ENCODE results near the gene TNS1.

DNA sequence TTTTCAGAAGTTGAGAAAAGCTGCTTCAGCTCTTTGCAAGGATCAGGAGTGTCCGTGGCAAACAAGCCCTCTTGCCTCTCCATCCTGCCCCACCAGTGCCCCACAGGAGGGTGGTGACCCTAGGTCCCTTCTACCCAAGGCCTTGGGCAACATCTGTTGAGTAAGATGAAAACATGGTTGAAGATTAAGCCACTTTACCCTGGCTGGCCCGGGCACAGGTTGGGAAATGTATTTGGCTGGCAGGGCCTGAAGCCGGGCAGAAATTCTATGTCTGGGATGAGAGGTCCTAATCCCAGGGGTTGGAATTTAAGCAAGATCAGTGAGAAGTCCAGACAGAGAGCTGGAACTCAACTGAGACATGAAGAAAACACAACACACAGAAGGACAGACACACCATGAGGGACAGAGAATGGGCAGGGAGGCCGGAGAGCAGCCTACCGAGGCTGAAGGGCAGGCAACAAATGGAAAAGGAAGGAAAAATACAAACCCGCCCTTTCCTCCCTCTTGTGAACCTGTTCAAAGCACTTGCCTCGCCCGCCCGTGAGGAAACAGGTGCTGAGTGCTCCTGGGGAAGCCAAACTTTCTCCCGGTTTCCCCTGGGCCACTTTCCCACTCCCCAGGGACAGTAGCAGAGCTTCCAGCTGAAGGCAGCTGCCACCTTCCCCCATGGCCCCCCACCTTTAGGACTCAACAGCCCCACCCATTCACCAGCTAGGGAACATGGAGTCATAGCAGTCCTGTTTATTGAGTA lies 86.1 kb downstream of the TNS1 start:
- TF ChIP-seq ZEB2 (IDR thresholded peaks at IDR 0.05) (no peak), ZNF217 (CRISPR knock-in tag; IDR thresholded peaks at IDR 0.05) (no peak)
- TF ChIP-seq, protein P1, sequence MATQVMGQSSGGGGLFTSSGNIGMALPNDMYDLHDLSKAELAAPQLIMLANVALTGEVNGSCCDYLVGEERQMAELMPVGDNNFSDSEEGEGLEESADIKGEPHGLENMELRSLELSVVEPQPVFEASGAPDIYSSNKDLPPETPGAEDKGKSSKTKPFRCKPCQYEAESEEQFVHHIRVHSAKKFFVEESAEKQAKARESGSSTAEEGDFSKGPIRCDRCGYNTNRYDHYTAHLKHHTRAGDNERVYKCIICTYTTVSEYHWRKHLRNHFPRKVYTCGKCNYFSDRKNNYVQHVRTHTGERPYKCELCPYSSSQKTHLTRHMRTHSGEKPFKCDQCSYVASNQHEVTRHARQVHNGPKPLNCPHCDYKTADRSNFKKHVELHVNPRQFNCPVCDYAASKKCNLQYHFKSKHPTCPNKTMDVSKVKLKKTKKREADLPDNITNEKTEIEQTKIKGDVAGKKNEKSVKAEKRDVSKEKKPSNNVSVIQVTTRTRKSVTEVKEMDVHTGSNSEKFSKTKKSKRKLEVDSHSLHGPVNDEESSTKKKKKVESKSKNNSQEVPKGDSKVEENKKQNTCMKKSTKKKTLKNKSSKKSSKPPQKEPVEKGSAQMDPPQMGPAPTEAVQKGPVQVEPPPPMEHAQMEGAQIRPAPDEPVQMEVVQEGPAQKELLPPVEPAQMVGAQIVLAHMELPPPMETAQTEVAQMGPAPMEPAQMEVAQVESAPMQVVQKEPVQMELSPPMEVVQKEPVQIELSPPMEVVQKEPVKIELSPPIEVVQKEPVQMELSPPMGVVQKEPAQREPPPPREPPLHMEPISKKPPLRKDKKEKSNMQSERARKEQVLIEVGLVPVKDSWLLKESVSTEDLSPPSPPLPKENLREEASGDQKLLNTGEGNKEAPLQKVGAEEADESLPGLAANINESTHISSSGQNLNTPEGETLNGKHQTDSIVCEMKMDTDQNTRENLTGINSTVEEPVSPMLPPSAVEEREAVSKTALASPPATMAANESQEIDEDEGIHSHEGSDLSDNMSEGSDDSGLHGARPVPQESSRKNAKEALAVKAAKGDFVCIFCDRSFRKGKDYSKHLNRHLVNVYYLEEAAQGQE (IDR thresholded peaks at IDR 0.05; ENCODE audit: borderline replicate concordance): no peak
- TF ChIP-seq, protein P1 (CRISPR knock-in tag; IDR thresholded peaks at IDR 0.05; ENCODE audit: low read depth): no peak

All from K562 (cell line).